ENCODE results near the gene CCDC197. TPM values are rescaled to one million over a fixed set of nuclear protein-coding genes. Genes with fewer than 3 reads are reported as not detected.
A peak's percentile ranks its signal among the peaks of the same experiment; 100 is the strongest.

Gene CCDC197
- total RNA-seq, 2 experiments from 2014 or later: 0.14 TPM; not detected in 1

GRCh38 chr14:93956514-93957332 is 40.4 kb upstream of the CCDC197 start:
- peaks cover 96% of the 10 kb centered on the region for H3K4me1 Mint-ChIP-seq
- H3K27ac Mint-ChIP-seq: peak overlapping the region; percentile 99
- H3K9me3 Mint-ChIP-seq (ENCODE audit: low read depth): no peaks in the 10 kb centered on the region
- peak overlapping the region; percentile 99 for H3K4me3 Mint-ChIP-seq
- peaks cover 70% of the 10 kb centered on the region for H3K36me3 Mint-ChIP-seq
- no peaks in the 10 kb centered on the region for H3K27me3 Mint-ChIP-seq
- DNase-seq (peak; percentile 61), ATAC-seq (no peak)
- CTCF ChIA-PET: interaction anchor here (1.0 to 17.4 kb wide), 7 partner anchors 8 to 55 kb away, joined by 3 to 309 read pairs (median 8); partner anchors contain the start of genes ASB2 and CCDC197

- ATAC-seq: no peak
- no peak for DNase-seq
- CTCF ChIA-PET: interaction anchor here (1.2 to 17.4 kb wide), 3 partner anchors 16 to 34 kb away, joined by 3 to 309 read pairs (median 261); partner anchors contain the start of gene ASB2
- no peaks in the 10 kb centered on the region for H3K27me3 Mint-ChIP-seq
- H3K4me3 Mint-ChIP-seq: peak overlapping the region; percentile 99
- H3K9me3 Mint-ChIP-seq (ENCODE audit: low read depth): no peaks in the 10 kb centered on the region
- H3K27ac Mint-ChIP-seq: peak overlapping the region; percentile 99
- H3K36me3 Mint-ChIP-seq: peaks cover 69% of the 10 kb centered on the region
- peaks cover 94% of the 10 kb centered on the region for H3K4me1 Mint-ChIP-seq
Observed at GRCh38 chr14:93957333-93957710, 39.8 kb upstream of the CCDC197 start.

- Mint-ChIP-seq H3K9me3 (ENCODE audit: low read depth) (no peaks in the 10 kb centered on the region), H3K4me1 (peaks cover 93% of the 10 kb centered on the region), H3K27me3 (no peaks in the 10 kb centered on the region), H3K27ac (peak overlapping the region; percentile 99), H3K4me3 (peak overlapping the region; percentile 99), H3K36me3 (peaks cover 65% of the 10 kb centered on the region)
- DNase-seq: peak; percentile 50
- no peak for ATAC-seq
- CTCF ChIA-PET: interaction anchor here (1.0 to 17.4 kb wide), 5 partner anchors 11 to 844 kb away, joined by 3 to 309 read pairs (median 4); partner anchors contain the start of gene ASB2
Observed at GRCh38 chr14:93957751-93958566, 39.1 kb upstream of the CCDC197 start.

GRCh38 chr14:93958567-93959238 is 38.4 kb upstream of the CCDC197 start:
- Mint-ChIP-seq H3K27ac (peak overlapping the region; percentile 99), H3K36me3 (peaks cover 61% of the 10 kb centered on the region), H3K9me3 (ENCODE audit: low read depth) (no peaks in the 10 kb centered on the region), H3K4me1 (peaks cover 93% of the 10 kb centered on the region), H3K27me3 (no peaks in the 10 kb centered on the region), H3K4me3 (peak overlapping the region; percentile 67)
- CTCF ChIA-PET: interaction anchor here (1.0 to 17.4 kb wide), 6 partner anchors 12 to 845 kb away, joined by 3 to 309 read pairs (median 4); partner anchors contain the start of gene ASB2
- DNase-seq (no peak), ATAC-seq (no peak)

- ATAC-seq (peak; percentile 71), DNase-seq (peak; percentile 98)
- H3K9me3 Mint-ChIP-seq (ENCODE audit: low read depth): no peaks in the 10 kb centered on the region
- H3K36me3 Mint-ChIP-seq: peaks cover 60% of the 10 kb centered on the region
- H3K27ac Mint-ChIP-seq: peak overlapping the region; percentile 99
- CTCF ChIA-PET: interaction anchor here (1.2 to 17.4 kb wide), 6 partner anchors 13 to 846 kb away, joined by 4 to 309 read pairs (median 4); partner anchors contain the start of gene ASB2
- peak overlapping the region; percentile 67 for H3K4me3 Mint-ChIP-seq
- H3K27me3 Mint-ChIP-seq: no peaks in the 10 kb centered on the region
- peaks cover 93% of the 10 kb centered on the region for H3K4me1 Mint-ChIP-seq
Observed at GRCh38 chr14:93959239-93960107, 37.6 kb upstream of the CCDC197 start.

- CTCF ChIA-PET: interaction anchor here (1.0 to 17.4 kb wide), 7 partner anchors 13 to 97 kb away, joined by 3 to 309 read pairs (median 5); partner anchors contain the start of gene ASB2
- peak overlapping the region; percentile 99 for H3K27ac Mint-ChIP-seq
- peak overlapping the region; percentile 67 for H3K4me3 Mint-ChIP-seq
- no peaks in the 10 kb centered on the region for H3K9me3 Mint-ChIP-seq (ENCODE audit: low read depth)
- peaks cover 93% of the 10 kb centered on the region for H3K4me1 Mint-ChIP-seq
- DNase-seq (peak; percentile 56), ATAC-seq (no peak)
- H3K36me3 Mint-ChIP-seq: peaks cover 60% of the 10 kb centered on the region
- no peaks in the 10 kb centered on the region for H3K27me3 Mint-ChIP-seq
Observed at GRCh38 chr14:93960108-93960475, 37.0 kb upstream of the CCDC197 start.

GRCh38 chr14:93960774-93961438 is 36.2 kb upstream of the CCDC197 start:
- H3K4me3 Mint-ChIP-seq: peak overlapping the region; percentile 61
- ATAC-seq: no peak
- H3K27me3 Mint-ChIP-seq: no peaks in the 10 kb centered on the region
- no peak for DNase-seq
- peaks cover 95% of the 10 kb centered on the region for H3K4me1 Mint-ChIP-seq
- CTCF ChIA-PET: interaction anchor here (0.8 to 17.4 kb wide), 7 partner anchors 12 to 96 kb away, joined by 3 to 309 read pairs (median 4); partner anchors contain the start of gene ASB2
- H3K36me3 Mint-ChIP-seq: peaks cover 59% of the 10 kb centered on the region
- H3K27ac Mint-ChIP-seq: peak overlapping the region; percentile 99
- peaks cover 2% of the 10 kb centered on the region for H3K9me3 Mint-ChIP-seq (ENCODE audit: low read depth)

GRCh38 chr14:93961620-93962019 is 35.5 kb upstream of the CCDC197 start:
- Mint-ChIP-seq H3K9me3 (ENCODE audit: low read depth) (peaks cover 2% of the 10 kb centered on the region), H3K4me1 (peaks cover 95% of the 10 kb centered on the region), H3K27me3 (no peaks in the 10 kb centered on the region), H3K36me3 (peaks cover 61% of the 10 kb centered on the region), H3K27ac (peak overlapping the region; percentile 96), H3K4me3 (peak overlapping the region; percentile 61)
- DNase-seq: peak; percentile 62
- CTCF ChIA-PET: interaction anchor here (1.5 to 17.4 kb wide), 4 partner anchors 12 to 39 kb away, joined by 3 to 309 read pairs (median 136); partner anchors contain the start of gene ASB2
- ATAC-seq: no peak

- H3K9me3 Mint-ChIP-seq (ENCODE audit: low read depth): peaks cover 2% of the 10 kb centered on the region
Observed at GRCh38 chr14:93962701-93963601, 34.1 kb upstream of the CCDC197 start.

GRCh38 chr14:93963692-93964091 is 33.4 kb upstream of the CCDC197 start:
- Mint-ChIP-seq H3K27ac (peak overlapping the region; percentile 100), H3K36me3 (peaks cover 58% of the 10 kb centered on the region), H3K4me1 (peaks cover 94% of the 10 kb centered on the region), H3K27me3 (no peaks in the 10 kb centered on the region), H3K9me3 (ENCODE audit: low read depth) (peaks cover 2% of the 10 kb centered on the region), H3K4me3 (peak overlapping the region; percentile 73)
- CTCF ChIA-PET: interaction anchor here (1.2 to 17.4 kb wide), 6 partner anchors 8 to 62 kb away, joined by 3 to 309 read pairs (median 8); partner anchors contain the start of genes ASB2 and OTUB2
- peak; percentile 67 for DNase-seq
- ATAC-seq: no peak

More at GRCh38 chr14:93962701-93963601, 34.1 kb upstream of the CCDC197 start:
- Mint-ChIP-seq H3K36me3 (peaks cover 57% of the 10 kb centered on the region), H3K4me1 (peaks cover 94% of the 10 kb centered on the region), H3K27ac (peak overlapping the region; percentile 100), H3K27me3 (no peaks in the 10 kb centered on the region), H3K4me3 (peak overlapping the region; percentile 73)
- ATAC-seq: peak; percentile 41
- peak; percentile 94 for DNase-seq
- CTCF ChIA-PET: interaction anchor here (1.0 to 17.4 kb wide), 7 partner anchors 7 to 63 kb away, joined by 3 to 309 read pairs (median 8); partner anchors contain the start of genes ASB2 and OTUB2

All from activated CD8-positive, alpha-beta memory T cell treated with anti-CD3 and anti-CD28 coated beads, Interleukin-2, amount 10 ng/mL, durations not matched to agents 7 days and 5 days (primary cell).